Erythroblast (primary cell): ENCODE measurements around the gene C2orf69.
A peak's percentile ranks its signal among the peaks of the same experiment; 100 is the strongest.

Source experiments
- DNase-seq, 2 experiments: peaks; one replicate each; lab custom pipeline; 2025; lab: John Stamatoyannopoulos, UW
- GATA1 ChIP-seq: IDR thresholded peaks from 2 replicates; pipeline ENCODE4 v1.6.1; 2011; ENCODE audit warnings: low read depth, mild to moderate bottlenecking, control low read depth, low read length, moderate library complexity
- POLR2A ChIP-seq: IDR thresholded peaks from 2 replicates; pipeline ENCODE4 v1.6.1; 2011; ENCODE audit warnings: mild to moderate bottlenecking, low read length

The C2orf69 gene, protein sequence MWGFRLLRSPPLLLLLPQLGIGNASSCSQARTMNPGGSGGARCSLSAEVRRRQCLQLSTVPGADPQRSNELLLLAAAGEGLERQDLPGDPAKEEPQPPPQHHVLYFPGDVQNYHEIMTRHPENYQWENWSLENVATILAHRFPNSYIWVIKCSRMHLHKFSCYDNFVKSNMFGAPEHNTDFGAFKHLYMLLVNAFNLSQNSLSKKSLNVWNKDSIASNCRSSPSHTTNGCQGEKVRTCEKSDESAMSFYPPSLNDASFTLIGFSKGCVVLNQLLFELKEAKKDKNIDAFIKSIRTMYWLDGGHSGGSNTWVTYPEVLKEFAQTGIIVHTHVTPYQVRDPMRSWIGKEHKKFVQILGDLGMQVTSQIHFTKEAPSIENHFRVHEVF

DNA sequence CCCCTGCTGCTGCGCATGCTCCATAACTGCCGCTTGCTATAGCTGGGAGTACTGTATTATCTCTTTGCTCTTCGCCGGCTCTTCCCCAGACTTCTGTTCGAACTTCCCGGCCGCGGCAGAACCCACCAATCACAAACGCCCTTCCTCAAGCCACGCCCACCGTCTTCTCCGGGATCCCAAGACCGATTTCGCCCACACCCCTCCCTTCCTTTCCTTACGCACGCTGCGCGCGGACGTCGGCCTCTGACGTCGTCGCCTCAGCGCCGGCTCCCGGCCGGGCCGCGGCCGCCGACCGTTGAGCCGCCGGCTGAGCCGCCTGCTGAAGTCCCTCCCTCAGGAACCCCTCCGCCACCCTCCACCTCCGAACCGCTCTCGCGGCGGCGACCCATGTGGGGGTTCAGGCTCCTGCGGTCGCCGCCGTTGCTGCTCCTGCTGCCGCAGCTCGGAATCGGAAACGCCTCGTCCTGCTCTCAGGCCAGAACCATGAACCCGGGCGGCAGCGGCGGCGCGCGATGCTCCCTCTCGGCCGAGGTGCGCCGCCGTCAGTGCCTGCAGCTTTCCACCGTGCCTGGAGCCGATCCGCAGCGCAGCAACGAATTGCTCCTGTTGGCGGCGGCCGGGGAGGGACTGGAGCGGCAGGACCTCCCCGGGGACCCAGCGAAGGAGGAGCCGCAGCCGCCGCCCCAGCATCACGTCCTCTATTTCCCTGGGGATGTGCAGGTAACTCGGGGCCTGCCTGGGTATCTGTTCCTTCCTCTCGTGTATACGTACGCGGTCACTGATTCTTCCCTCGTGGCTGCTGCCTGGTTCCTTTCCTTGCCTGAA, at the start of gene C2orf69:
Gene C2orf69, plus strand, starts transcription at position 242 of the 825 bp plus-strand sequence. Its CDS starts 146 bp downstream, at position 388.
- peak; percentile 96 to 97 for DNase-seq
- TF ChIP-seq GATA1 (no peak), POLR2A (peak; percentile 95)

DNA sequence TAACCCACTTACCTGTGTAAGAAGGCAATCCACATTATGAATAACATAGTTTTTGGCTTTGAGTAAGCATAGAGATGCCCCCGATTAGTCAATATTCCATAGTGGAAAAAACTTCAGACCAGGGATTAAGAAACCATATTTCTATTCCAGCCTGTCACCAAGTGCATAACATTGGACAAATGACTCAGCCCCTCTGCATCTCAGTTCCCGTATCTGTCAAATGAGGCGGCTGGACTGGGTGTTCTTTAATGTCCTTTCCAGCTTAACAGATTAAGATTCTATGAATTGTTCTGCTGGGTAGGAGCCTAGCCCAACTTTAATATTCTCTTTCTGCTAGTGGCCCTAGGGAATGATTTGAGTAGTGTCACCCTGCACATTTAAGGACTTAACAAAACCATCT, 48.3 kb upstream of the C2orf69 start:
- DNase-seq: no peak
- TF ChIP-seq POLR2A (no peak), GATA1 (no peak)

- no peak for DNase-seq
- TF ChIP-seq POLR2A: no peak
These were observed 45.2 kb upstream of the C2orf69 start for GRCh38 chr2:199865905-199866304.

GRCh38 chr2:199868431-199869226, 42.5 kb upstream of the C2orf69 start:
- TF ChIP-seq GATA1 (no peak), POLR2A (no peak)
- no peak for DNase-seq

GRCh38 chr2:199869227-199869541, 41.9 kb upstream of the C2orf69 start:
- TF ChIP-seq POLR2A (no peak), GATA1 (no peak)
- no peak for DNase-seq

DNA sequence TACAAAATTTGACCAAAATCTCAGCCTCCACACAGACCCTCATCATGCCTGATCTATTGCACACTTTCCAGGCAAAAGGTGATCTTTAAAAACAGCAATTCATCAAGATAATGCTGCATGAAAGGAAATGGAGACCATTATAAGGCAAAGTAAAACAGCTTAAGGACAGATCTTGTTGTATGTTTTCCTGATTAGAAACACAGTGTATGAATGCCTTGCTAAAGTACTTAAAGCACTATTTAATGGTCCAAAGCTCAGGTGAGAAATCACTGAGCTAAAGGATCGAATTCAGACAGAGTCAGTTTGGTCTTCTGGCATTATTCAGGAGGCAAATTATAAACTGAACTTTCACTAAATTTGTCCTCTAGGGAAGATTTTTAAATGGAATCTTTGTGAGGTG, 41.4 kb upstream of the C2orf69 start:
- TF ChIP-seq GATA1 (no peak), POLR2A (no peak)
- no peak for DNase-seq

- TF ChIP-seq POLR2A (no peak), GATA1 (no peak)
- DNase-seq: no peak
These were observed 40.5 kb upstream of the C2orf69 start for GRCh38 chr2:199870581-199870980.

DNA sequence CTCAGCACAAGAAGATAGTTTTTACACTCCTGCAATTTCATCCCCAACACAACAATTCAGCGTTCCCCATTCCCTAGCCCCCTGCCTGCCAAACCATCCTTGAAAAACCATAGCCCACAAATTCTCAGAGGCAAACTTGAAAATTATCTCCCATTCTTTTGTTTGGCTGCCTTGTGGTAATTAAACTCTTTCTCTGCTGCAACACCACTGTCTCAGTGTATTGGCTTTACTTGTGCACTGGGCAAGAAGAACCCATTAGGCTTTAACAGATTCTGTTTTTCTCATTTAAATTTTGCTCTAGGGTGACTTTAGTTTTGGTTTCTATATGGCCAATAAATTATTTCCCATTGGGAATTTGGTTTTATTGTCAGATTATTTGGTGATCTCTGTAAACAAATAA, 36.9 kb upstream of the C2orf69 start:
- no peak for DNase-seq
- TF ChIP-seq GATA1 (no peak), POLR2A (no peak)

DNA sequence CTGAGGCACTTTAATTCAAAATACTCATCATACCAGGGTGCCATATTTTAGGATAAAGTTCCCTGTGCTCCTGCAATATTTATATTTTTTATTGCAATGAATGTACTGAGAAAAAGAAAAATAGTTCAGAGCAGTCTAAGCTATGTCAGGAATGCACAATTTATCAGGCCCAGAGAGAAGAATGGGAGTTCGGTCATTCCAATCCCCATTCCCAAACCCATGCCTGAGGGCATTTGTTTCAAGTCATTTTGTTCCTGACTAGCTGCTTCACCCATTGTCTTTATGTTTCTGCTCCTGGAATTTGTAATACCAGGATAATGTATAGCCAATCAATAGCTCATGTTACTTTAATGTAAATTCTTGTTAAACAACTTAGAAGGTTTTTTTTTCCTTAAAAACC, 35.7 kb upstream of the C2orf69 start:
- TF ChIP-seq GATA1 (no peak), POLR2A (no peak)
- DNase-seq: no peak

DNA sequence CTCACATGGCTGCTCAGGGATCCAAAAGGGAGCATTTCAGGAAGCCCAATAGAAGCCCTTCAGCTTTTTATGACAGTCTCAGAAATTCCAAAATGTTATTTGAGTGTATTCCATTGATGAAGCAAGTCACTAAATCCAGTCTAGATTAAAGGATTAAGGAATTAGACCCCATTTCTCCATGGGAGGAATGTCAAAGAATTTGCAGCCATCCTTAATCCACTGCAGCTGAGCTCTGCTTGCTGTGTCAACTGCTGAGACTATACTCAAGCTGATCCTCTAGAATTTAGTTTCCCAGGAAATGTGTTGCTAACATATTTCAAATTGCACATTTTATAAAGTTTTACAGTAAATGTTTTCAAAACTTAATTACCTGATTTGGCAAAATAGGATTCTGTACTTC, 28.4 kb upstream of the C2orf69 start:
- no peak for TF ChIP-seq POLR2A
- TF ChIP-seq GATA1: no peak

DNA sequence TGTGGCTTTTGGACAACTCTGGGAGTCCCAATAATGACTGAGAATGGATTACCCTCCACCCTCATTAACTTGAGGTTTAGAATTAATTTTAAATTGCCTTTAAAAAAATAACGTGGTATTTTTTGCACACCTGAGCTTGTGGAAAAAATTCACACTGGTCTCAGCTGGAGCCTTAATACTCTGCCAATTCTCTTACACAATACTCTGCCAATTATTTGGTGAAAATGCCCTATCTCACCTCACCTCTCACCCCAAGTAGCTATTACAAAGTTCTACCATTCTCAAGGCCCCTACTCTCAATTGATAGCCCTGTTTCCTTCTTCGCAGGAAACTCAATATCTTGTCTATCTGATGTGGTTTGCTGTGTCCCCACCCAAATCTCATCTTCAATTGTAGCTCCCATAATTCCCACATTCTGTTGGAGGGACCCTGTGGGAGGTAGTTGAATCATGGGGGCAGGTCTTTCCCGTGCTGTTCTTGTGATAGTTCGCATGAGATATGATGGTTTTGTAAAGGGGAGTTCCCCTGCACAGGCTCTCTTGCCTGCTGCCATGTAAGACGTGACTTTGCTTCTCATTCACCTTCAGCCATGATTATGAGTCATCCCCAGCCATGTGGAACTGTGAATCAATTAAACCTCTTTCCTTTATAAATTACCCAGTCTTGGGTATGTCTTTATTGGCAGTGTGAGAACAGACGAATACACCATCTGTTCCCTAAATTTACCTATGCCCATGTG, 27.4 kb upstream of the C2orf69 start:
- TF ChIP-seq POLR2A (no peak), GATA1 (no peak)
- no peak for DNase-seq

More for the DNA sequence above, 28.4 kb upstream of the C2orf69 start:
- DNase-seq: no peak

- no peak for TF ChIP-seq POLR2A
- no peak for TF ChIP-seq GATA1
- no peak for DNase-seq
These were observed 15.7 kb upstream of the C2orf69 start for GRCh38 chr2:199895406-199895805.

DNA sequence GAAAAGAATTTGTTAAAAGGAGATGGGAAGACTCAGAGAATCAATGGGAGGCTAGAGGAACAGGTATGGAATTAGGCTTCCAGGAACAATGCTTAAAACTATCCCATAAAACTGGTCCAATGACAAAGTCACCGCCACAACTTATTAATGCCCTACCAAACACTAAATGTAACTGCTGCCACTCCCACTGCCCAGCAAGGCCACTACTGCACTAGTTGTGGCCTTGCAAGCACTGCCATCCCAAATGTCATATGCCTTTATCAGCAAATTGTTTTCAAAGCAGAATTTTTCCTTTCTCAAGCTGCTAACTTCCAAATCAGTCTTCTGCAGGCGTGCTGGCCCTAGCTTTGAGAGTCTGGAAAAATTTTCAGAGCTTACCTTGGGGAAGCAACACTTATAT, 14.5 kb upstream of the C2orf69 start:
- TF ChIP-seq GATA1 (no peak), POLR2A (no peak)
- no peak for DNase-seq
